Stomach (tissue), 9 donors: ENCODE results near the gene FBXW7. TPM values are rescaled to one million over a fixed set of nuclear protein-coding genes. Genes with fewer than 3 reads are reported as not detected.

ENCODE experiments used
- DNase-seq, 2 donors: peaks; one replicate each; pipeline versions ENCODE4 v3.0.0 to v3.0.0-alpha.2; 2013 to 2019
- H3K27ac ChIP-seq, 5 donors: fragments of 200-600 bp in 4 of 5; sonication (generic) in 4 of 5; one replicate each; pipeline ENCODE4 v1.5.1; 2013 to 2019; ENCODE audit warnings: mild to moderate bottlenecking in 1 of 5, moderate library complexity in 1 of 5
- H3K27me3 ChIP-seq, 3 donors: fragments of 200-600 bp; sonication (generic); one replicate each; pipeline ENCODE4 v1.5.1; 2017 to 2019; ENCODE audit warnings: mixed run types in 1 of 3
- H3K36me3 ChIP-seq, 4 donors: fragments of 200-600 bp; sonication (generic); 1 replicate in 3 of 4; 2 replicates in 1 of 4; pipeline ENCODE4 v1.5.1; 2016 to 2019
- H3K4me1 ChIP-seq, 4 donors: fragments of 200-600 bp; sonication (generic); one replicate each; pipeline ENCODE4 v1.5.1; 2016 to 2019
- H3K4me3 ChIP-seq, 4 donors: fragments of 200-600 bp; sonication (generic) in 3 of 4; one replicate each; pipeline ENCODE4 v1.5.1; 2016 to 2019; ENCODE audit warnings: mild to moderate bottlenecking in 1 of 4
- H3K9me3 ChIP-seq, 4 donors: fragments of 200-600 bp; sonication (generic); one replicate each; pipeline ENCODE4 v1.5.1; 2016 to 2019
- CTCF ChIP-seq, 7 experiments: fragments of 450-650 bp in 4 of 7; fragments of 200-600 bp in 3 of 7; sonication (generic) in 3 of 7; IDR thresholded peaks; one replicate each; pipeline ENCODE4 v1.5.1; 2016 to 2019; ENCODE audit warnings: antibody characterized with exemption in 7 of 7, control low read depth in 2 of 7, mild to moderate bottlenecking in 1 of 7
- EP300 ChIP-seq: sonication (generic); formaldehyde crosslinking; IDR thresholded peaks from one replicate; pipeline ENCODE4 v1.6.1; 2017; ENCODE audit warnings: antibody characterized with exemption
- POLR2A ChIP-seq, 4 donors: fragments of 450-650 bp; IDR thresholded peaks; one replicate each; pipeline ENCODE4 v1.6.1; 2016; ENCODE audit warnings: antibody characterized with exemption in 4 of 4, control low read depth in 2 of 4, mild to moderate bottlenecking in 1 of 4, moderate library complexity in 1 of 4
- POLR2AphosphoS5 ChIP-seq, 3 donors: sonication (generic); formaldehyde crosslinking; IDR thresholded peaks; one replicate each; pipeline ENCODE4 v1.6.1; 2016; ENCODE audit warnings: antibody characterized with exemption in 3 of 3
- WGBS, 5 donors: extraction: QIAGEN DNeasy Blood & Tissue Kit in 3 of 5; methylation state at CpG; one replicate each; pipeline versions ENCODE4 v1.1.5 to v1.1.7; 2013 to 2018; 5-methylcytosine and 5-hydroxymethylcytosine counted together
- intact Hi-C: fragments of 100-400 bp; cut with DNase I; formaldehyde crosslinking; loops from one replicate; pipeline ENCODE4 v1.15.1; 2023; ENCODE audit warnings: low total_unique reads
- polyA plus RNA-seq, 3 donors: library from polyadenylated mRNA; stranded (reverse); fragments of 200-250 nt; gene quantifications; one replicate each; pipeline ENCODE4 v1.2.3, GENCODE V29; 2013
- total RNA-seq, 5 donors: library from RNA; depleted of rRNA; stranded (reverse); fragments of >200 nt; gene quantifications; one replicate each; pipeline versions ENCODE4 v1.1.0 to v1.2.3, GENCODE V29; 2014 to 2016
- donor health status: healthy with polysubstance abuse.
- donor health status: Bipolar disorder and iron deficiency.
- donor health status: healthy.

Gene FBXW7
- total and polyA plus RNA-seq, 8 donors = 8.7 to 119 (median 25.1) TPM

- no peaks in the 10 kb centered on the region for H3K27me3 ChIP-seq
Observed at GRCh38 chr4:152448038-152448707, 87.7 kb downstream of the FBXW7 start.

GRCh38 chr4:152443859-152444258, 92.0 kb downstream of the FBXW7 start:
- no peak for TF ChIP-seq EP300
- no peak for TF ChIP-seq POLR2A (IDR thresholded peaks at IDR 0.05)
- no peak for TF ChIP-seq CTCF (IDR thresholded peaks at IDR 0.05)
- no peak for TF ChIP-seq POLR2AphosphoS5 (IDR thresholded peaks at IDR 0.05)
- DNase-seq = no peak
- Histone ChIP-seq H3K9me3 (no peaks in the 10 kb centered on the region), H3K36me3 (no peaks in the 10 kb centered on the region), H3K27ac (no peak overlapping the region), H3K27me3 (no peaks in the 10 kb centered on the region), H3K4me3 (no peak overlapping the region), H3K4me1 (peaks cover 0 to 8% (median under 1%) of the 10 kb centered on the region in 4 donors)
- 96 to 99% (median 97%) methylated on average over 3 of the region's 3 CpGs for WGBS, 5 donors
- intact Hi-C loops = no loop called here

More at GRCh38 chr4:152448038-152448707, 87.7 kb downstream of the FBXW7 start:
- no peak for DNase-seq
- Histone ChIP-seq H3K4me1 (peaks cover 0 to 8% (median 2%) of the 10 kb centered on the region in 4 donors), H3K27ac (no peak overlapping the region), H3K36me3 (no peaks in the 10 kb centered on the region), H3K4me3 (no peak overlapping the region), H3K9me3 (no peaks in the 10 kb centered on the region)
- intact Hi-C loops = no loop called here
- TF ChIP-seq EP300 (no peak), POLR2A (IDR thresholded peaks at IDR 0.05) (no peak), CTCF (IDR thresholded peaks at IDR 0.05) (no peak), POLR2AphosphoS5 (IDR thresholded peaks at IDR 0.05) (no peak)
- 77 to 89% (median 80%) methylated on average over 6 of the region's 6 CpGs for WGBS, 5 donors

- intact Hi-C loops = no loop called here
- no peak overlapping the region for H3K27ac ChIP-seq
- no peak overlapping the region for H3K4me3 ChIP-seq
- H3K36me3 ChIP-seq = no peaks in the 10 kb centered on the region
- no peak for DNase-seq
- TF ChIP-seq POLR2A (IDR thresholded peaks at IDR 0.05) (no peak), POLR2AphosphoS5 (IDR thresholded peaks at IDR 0.05) (no peak), CTCF (IDR thresholded peaks at IDR 0.05) (no peak), EP300 (no peak)
- no peaks in the 10 kb centered on the region for H3K27me3 ChIP-seq
- no peaks in the 10 kb centered on the region for H3K9me3 ChIP-seq
- WGBS, 5 donors = 96 to 97% (median 97%) methylated on average over 7 of the region's 7 CpGs
- H3K4me1 ChIP-seq = no peaks in the 10 kb centered on the region
Observed at GRCh38 chr4:152437561-152437960, 98.3 kb downstream of the FBXW7 start.

- WGBS, 5 donors = 53 to 80% (median 66%) methylated on average over 2 of the region's 2 CpGs
- intact Hi-C loops = no loop called here
- TF ChIP-seq POLR2A (IDR thresholded peaks at IDR 0.05) (no peak), CTCF (IDR thresholded peaks at IDR 0.05) (no peak), EP300 (no peak), POLR2AphosphoS5 (IDR thresholded peaks at IDR 0.05) (no peak)
- no peak for DNase-seq
- Histone ChIP-seq H3K36me3 (no peaks in the 10 kb centered on the region), H3K4me3 (no peak overlapping the region), H3K4me1 (peaks cover 0 to 8% (median under 1%) of the 10 kb centered on the region in 4 donors), H3K27ac (no peak overlapping the region), H3K9me3 (no peaks in the 10 kb centered on the region), H3K27me3 (no peaks in the 10 kb centered on the region)
Observed at GRCh38 chr4:152436384-152436783, 99.5 kb downstream of the FBXW7 start.
